H9 (cell line): ENCODE measurements around the gene ANKRD36B. TPM values are rescaled to one million over a fixed set of nuclear protein-coding genes. Genes with fewer than 3 reads are reported as not detected.
"Not testable (repeated sequence)": the region's sequence is repeated elsewhere in the genome, so short reads cannot be mapped to it uniquely, and the experiment has no call there.

Experiments
- DNase-seq: peaks from one replicate; pipeline ENCODE4 v3.0.0-alpha.2; 2017
- H2AFZ ChIP-seq: one replicate; pipeline ENCODE4 v1.6.1; 2013; ENCODE audit warnings: mild to moderate bottlenecking, low read length, control low read depth, moderate library complexity
- H2AK5ac ChIP-seq: 2 replicates; pipeline ENCODE4 v1.6.1; 2013; ENCODE audit warnings: low read length, control low read depth, mixed read lengths; ENCODE audit not compliant: insufficient read length
- H2BK120ac ChIP-seq: one replicate; pipeline ENCODE4 v1.6.1; 2013; ENCODE audit warnings: low read depth, mild to moderate bottlenecking, low read length, control low read depth, inconsistent platforms; ENCODE audit not compliant: poor library complexity, severe bottlenecking
- H2BK12ac ChIP-seq: 2 replicates; pipeline ENCODE4 v1.6.1; 2013; ENCODE audit warnings: low read length, control low read depth, mixed read lengths, low read depth; ENCODE audit not compliant: insufficient read length
- H2BK15ac ChIP-seq: 2 replicates; pipeline ENCODE4 v1.6.1; 2013; ENCODE audit warnings: low read depth, low read length, control low read depth
- H2BK20ac ChIP-seq: one replicate; pipeline ENCODE4 v1.6.1; 2013; ENCODE audit warnings: low read depth, mild to moderate bottlenecking, low read length, control low read depth, inconsistent platforms; ENCODE audit not compliant: poor library complexity, severe bottlenecking
- H2BK5ac ChIP-seq: 2 replicates; pipeline ENCODE4 v1.6.1; 2013; ENCODE audit warnings: low read length, control low read depth, mixed read lengths; ENCODE audit not compliant: insufficient read length
- H3K14ac ChIP-seq: 2 replicates; pipeline ENCODE4 v1.6.1; 2013; ENCODE audit warnings: low read length, control low read depth; ENCODE audit not compliant: insufficient read depth
- H3K18ac ChIP-seq: 2 replicates; pipeline ENCODE4 v1.6.1; 2013; ENCODE audit warnings: low read depth, mild to moderate bottlenecking, mixed read lengths, low read length, control low read depth; ENCODE audit not compliant: insufficient read length
- H3K23ac ChIP-seq: 2 replicates; pipeline ENCODE4 v1.6.1; 2013; ENCODE audit warnings: low read length, control low read depth, mixed read lengths, low read depth; ENCODE audit not compliant: insufficient read length
- H3K23me2 ChIP-seq: 2 replicates; pipeline ENCODE4 v1.6.1; 2013; ENCODE audit warnings: low read depth, mild to moderate bottlenecking, mixed read lengths, low read length, control low read depth; ENCODE audit not compliant: insufficient read length, poor library complexity, severe bottlenecking
- H3K27ac ChIP-seq: 2 replicates; pipeline ENCODE4 v1.5.1; 2013; ENCODE audit warnings: low read length, control low read depth, mixed read lengths, low read depth; ENCODE audit not compliant: insufficient read length
- H3K27me3 ChIP-seq: 2 replicates; pipeline ENCODE4 v1.6.1; 2013; ENCODE audit warnings: low read length, control low read depth, inconsistent platforms; ENCODE audit not compliant: insufficient read depth
- H3K4ac ChIP-seq: 2 replicates; pipeline ENCODE4 v1.6.1; 2013; ENCODE audit warnings: low read depth, mild to moderate bottlenecking, control low read depth, inconsistent platforms, low read length, moderate library complexity
- H3K4me1 ChIP-seq: 2 replicates; pipeline ENCODE4 v1.6.1; 2013; ENCODE audit warnings: low read length, control low read depth, inconsistent platforms; ENCODE audit not compliant: insufficient read depth
- H3K4me2 ChIP-seq: 2 replicates; pipeline ENCODE4 v1.6.1; 2013; ENCODE audit warnings: low read length, control low read depth, mixed read lengths; ENCODE audit not compliant: insufficient read length, insufficient read depth
- H3K56ac ChIP-seq: 2 replicates; pipeline ENCODE4 v1.6.1; 2013; ENCODE audit warnings: low read depth, mild to moderate bottlenecking, mixed read lengths, low read length, control low read depth; ENCODE audit not compliant: insufficient read length
- H3K79me1 ChIP-seq: 2 replicates; pipeline ENCODE4 v1.6.1; 2013; ENCODE audit warnings: low read depth, mild to moderate bottlenecking, moderate library complexity, low read length, control low read depth, inconsistent platforms; ENCODE audit not compliant: insufficient read depth, poor library complexity, severe bottlenecking
- H3K79me2 ChIP-seq: 2 replicates; pipeline ENCODE4 v1.6.1; 2013; ENCODE audit warnings: low read length, control low read depth, inconsistent platforms; ENCODE audit not compliant: insufficient read depth
- H3K9ac ChIP-seq: 2 replicates; pipeline ENCODE4 v1.6.1; 2013; ENCODE audit warnings: low read length, control low read depth, mixed read lengths; ENCODE audit not compliant: insufficient read length; ENCODE audit errors: extremely low read depth
- H3K9me3 ChIP-seq: one replicate; pipeline ENCODE4 v1.6.1; 2013; ENCODE audit warnings: low read depth, low read length, inconsistent platforms; ENCODE audit not compliant: control insufficient read depth
- H3T11ph ChIP-seq: one replicate; pipeline ENCODE4 v1.6.1; 2013; ENCODE audit warnings: mild to moderate bottlenecking, low read length, control low read depth, inconsistent platforms
- H4K20me1 ChIP-seq: one replicate; pipeline ENCODE4 v1.6.1; 2013; ENCODE audit not compliant: control insufficient read depth, insufficient read length, insufficient read depth
- H4K5ac ChIP-seq: 2 replicates; pipeline ENCODE4 v1.6.1; 2013; ENCODE audit warnings: low read depth, mild to moderate bottlenecking, mixed read lengths, low read length, control low read depth; ENCODE audit not compliant: insufficient read length
- H4K8ac ChIP-seq: replicated peaks from 2 replicates; pipeline ENCODE4 v1.6.1; 2013; ENCODE audit warnings: low read length, control low read depth, mixed read lengths, low read depth; ENCODE audit not compliant: insufficient read length
- H4K91ac ChIP-seq: 2 replicates; pipeline ENCODE4 v1.6.1; 2013; ENCODE audit warnings: low read depth, mild to moderate bottlenecking, moderate library complexity, mixed read lengths, low read length, control low read depth; ENCODE audit not compliant: insufficient read length
- H3K27ac Mint-ChIP-seq, 3 experiments: 2 replicates in 2 of 3; 3 replicates in 1 of 3; pipeline ENCODE4 v1.8.0; 2020 to 2021; ENCODE audit warnings: mixed read lengths in 3 of 3, mild to moderate bottlenecking in 1 of 3, moderate library complexity in 1 of 3
- H3K27me3 Mint-ChIP-seq: 2 replicates; pipeline ENCODE4 v1.8.0; 2021; ENCODE audit warnings: low read depth, mild to moderate bottlenecking, moderate library complexity, mixed read lengths
- H3K36me3 Mint-ChIP-seq, 3 experiments: 2 replicates in 2 of 3; 3 replicates in 1 of 3; pipeline ENCODE4 v1.8.0; 2020 to 2021; ENCODE audit warnings: low read depth in 3 of 3, mixed read lengths in 3 of 3; ENCODE audit not compliant: insufficient read depth in 1 of 3
- H3K4me1 Mint-ChIP-seq, 2 experiments: 2 replicates each; pipeline ENCODE4 v1.8.0; 2020; ENCODE audit warnings: mixed read lengths in 2 of 2
- H3K4me3 Mint-ChIP-seq, 2 experiments: 2 replicates in 1 of 2; 3 replicates in 1 of 2; pipeline ENCODE4 v1.8.0; 2020 to 2021; ENCODE audit warnings: mild to moderate bottlenecking in 2 of 2, mixed read lengths in 2 of 2, moderate library complexity in 1 of 2
- H3K9me3 Mint-ChIP-seq, 2 experiments: 2 replicates in 1 of 2; 3 replicates in 1 of 2; pipeline ENCODE4 v1.8.0; 2020; ENCODE audit warnings: mild to moderate bottlenecking in 2 of 2, mixed read lengths in 2 of 2, moderate library complexity in 1 of 2
- WGBS: extraction: QIAGEN DNeasy Blood & Tissue Kit; methylation state at CpG from one replicate; pipeline ENCODE4 v1.1.7; 2013; ENCODE audit warnings: missing lambda C conversion rate, low lambda C conversion rate, mixed read lengths; ENCODE audit not compliant: insufficient read length; ENCODE audit errors: extremely low coverage; 5-methylcytosine and 5-hydroxymethylcytosine counted together
- total RNA-seq: library from RNA; stranded (reverse); gene quantifications from 2 replicates; pipeline ENCODE4 v1.2.1, GENCODE V29; 2021

Gene ANKRD36B
- total RNA-seq, 1 experiment from 2014 or later: 7.6 TPM

DNA sequence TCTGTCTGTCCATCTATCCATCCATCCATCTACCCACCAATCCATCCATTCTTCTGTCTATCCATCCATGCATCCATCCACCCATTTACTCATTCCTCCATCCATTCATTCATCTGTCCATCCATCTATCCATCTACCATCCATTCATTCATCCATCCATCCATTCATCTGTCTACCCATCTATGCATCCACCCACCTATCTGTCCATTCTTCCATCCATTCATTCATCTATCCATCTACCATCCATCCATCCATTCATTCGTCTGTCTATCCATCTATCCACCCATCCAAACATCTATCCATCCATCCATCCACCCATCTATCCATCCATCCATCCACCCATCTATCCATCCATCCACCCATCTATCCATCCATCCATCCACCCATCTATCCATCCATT lies 30.8 kb upstream of the ANKRD36B start:
- H3K27ac ChIP-seq, H3K23me2 ChIP-seq, H2AFZ ChIP-seq, H3T11ph ChIP-seq, H3K23ac ChIP-seq, H3K4me2 ChIP-seq, H2BK12ac ChIP-seq, H3K4ac ChIP-seq, DNase-seq, H4K8ac ChIP-seq, H3K14ac ChIP-seq, H2AK5ac ChIP-seq, H3K4me3 Mint-ChIP-seq, H3K27ac Mint-ChIP-seq, H2BK120ac ChIP-seq, H3K79me1 ChIP-seq, H4K91ac ChIP-seq, H3K9me3 ChIP-seq, H3K27me3 ChIP-seq, H2BK20ac ChIP-seq, H3K27me3 Mint-ChIP-seq, H3K9ac ChIP-seq, H2BK15ac ChIP-seq, H3K56ac ChIP-seq, H2BK5ac ChIP-seq, H3K79me2 ChIP-seq, H4K20me1 ChIP-seq, H4K5ac ChIP-seq, H3K4me1 ChIP-seq, H3K18ac ChIP-seq, H3K36me3 Mint-ChIP-seq, H3K9me3 Mint-ChIP-seq: not testable (repeated sequence)
- WGBS: no CpG with 5 or more reads among the region's 1 CpG
- H3K4me1 Mint-ChIP-seq: peaks cover 7 to 19% of the 10 kb centered on the region in 2 experiments

DNA sequence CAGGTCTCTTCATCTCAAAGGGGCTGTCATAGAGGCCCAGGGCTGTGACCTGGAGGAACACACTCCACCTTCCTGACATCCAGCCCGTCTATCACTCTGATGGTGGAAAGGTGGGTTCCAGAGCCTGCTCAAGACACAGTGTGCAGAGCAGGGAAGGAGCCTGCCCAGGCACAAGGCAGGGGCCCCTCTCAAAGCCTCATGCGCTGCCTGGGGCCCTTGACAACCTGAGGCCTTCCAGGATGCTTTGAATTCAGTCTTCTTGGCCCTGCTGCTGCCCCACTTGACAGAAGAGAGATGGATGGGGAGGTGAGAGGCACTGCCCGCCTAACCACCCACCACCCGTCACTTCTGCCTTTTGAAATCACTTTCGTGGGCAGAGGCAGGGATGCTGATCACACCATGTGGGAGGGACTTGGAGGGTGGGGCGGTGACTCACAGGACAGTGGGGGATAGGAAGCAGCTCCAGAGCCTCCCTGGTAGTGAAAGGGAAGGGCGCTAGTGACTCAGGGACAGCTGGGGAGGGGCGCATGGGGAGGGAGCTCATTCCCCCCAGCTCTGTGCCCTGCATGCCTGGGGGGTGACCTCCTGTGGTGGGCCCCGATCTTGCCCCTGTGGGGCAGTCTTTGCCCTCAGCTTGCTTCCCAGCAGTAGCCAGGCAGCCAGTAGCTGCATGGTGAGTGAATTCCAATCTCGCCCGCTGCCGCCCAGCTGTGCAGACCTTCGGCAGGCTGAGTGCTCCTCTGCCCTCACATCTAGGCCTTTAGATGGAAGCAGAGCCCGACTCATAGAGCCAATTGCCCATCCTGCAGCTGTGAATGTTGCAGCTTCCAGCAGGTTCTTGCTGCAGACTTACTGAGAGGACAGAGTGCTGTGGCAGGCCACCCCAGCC lies 29.5 kb upstream of the ANKRD36B start:
- not testable (repeated sequence) for H3K23me2 ChIP-seq

More for the DNA sequence above, 29.5 kb upstream of the ANKRD36B start:
- H3K9me3 ChIP-seq, H2BK15ac ChIP-seq, H2BK20ac ChIP-seq, H2AK5ac ChIP-seq, H2BK120ac ChIP-seq, H4K20me1 ChIP-seq, H3K79me2 ChIP-seq, H3K4me3 Mint-ChIP-seq, H3K4me1 ChIP-seq, H4K91ac ChIP-seq, H3K27me3 Mint-ChIP-seq, H4K8ac ChIP-seq, DNase-seq, H3K56ac ChIP-seq, H3T11ph ChIP-seq, H3K9ac ChIP-seq, H3K9me3 Mint-ChIP-seq, H4K5ac ChIP-seq, H3K4me2 ChIP-seq, H2BK12ac ChIP-seq, H3K36me3 Mint-ChIP-seq, H2AFZ ChIP-seq, H3K14ac ChIP-seq, H3K4ac ChIP-seq, H3K27ac ChIP-seq, H3K18ac ChIP-seq, H3K23ac ChIP-seq, H2BK5ac ChIP-seq, H3K27me3 ChIP-seq, H3K79me1 ChIP-seq: not testable (repeated sequence)
- peak overlapping the region in 1 of 3 experiments; percentile 67; a peak in 1 of 7 replicates for H3K27ac Mint-ChIP-seq
- WGBS: no CpG with 5 or more reads among the region's 14 CpGs
- peaks cover 7 to 17% of the 10 kb centered on the region in 2 experiments for H3K4me1 Mint-ChIP-seq
